Measurements from ENCODE around the gene FOXC2.

DNA sequence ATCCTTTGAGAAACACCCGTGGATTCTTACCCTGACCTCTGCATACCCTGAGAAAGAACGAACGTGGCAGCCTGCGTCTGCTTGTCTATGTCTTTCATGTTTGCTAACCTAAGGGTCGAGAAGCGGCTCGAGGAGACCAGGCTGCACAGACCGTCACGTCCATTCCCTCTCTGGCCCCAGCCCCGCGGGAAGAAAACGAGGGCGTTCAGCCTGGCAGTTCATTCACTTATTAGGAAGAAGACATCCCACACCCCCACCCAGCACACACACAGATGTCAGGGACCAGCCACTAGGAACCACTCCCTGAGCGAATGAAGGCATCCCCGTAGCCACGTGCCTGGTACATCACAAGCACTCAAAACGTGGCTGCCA, 10.9 kb upstream of the FOXC2 start:
- TF ChIP-seq, protein P1, sequence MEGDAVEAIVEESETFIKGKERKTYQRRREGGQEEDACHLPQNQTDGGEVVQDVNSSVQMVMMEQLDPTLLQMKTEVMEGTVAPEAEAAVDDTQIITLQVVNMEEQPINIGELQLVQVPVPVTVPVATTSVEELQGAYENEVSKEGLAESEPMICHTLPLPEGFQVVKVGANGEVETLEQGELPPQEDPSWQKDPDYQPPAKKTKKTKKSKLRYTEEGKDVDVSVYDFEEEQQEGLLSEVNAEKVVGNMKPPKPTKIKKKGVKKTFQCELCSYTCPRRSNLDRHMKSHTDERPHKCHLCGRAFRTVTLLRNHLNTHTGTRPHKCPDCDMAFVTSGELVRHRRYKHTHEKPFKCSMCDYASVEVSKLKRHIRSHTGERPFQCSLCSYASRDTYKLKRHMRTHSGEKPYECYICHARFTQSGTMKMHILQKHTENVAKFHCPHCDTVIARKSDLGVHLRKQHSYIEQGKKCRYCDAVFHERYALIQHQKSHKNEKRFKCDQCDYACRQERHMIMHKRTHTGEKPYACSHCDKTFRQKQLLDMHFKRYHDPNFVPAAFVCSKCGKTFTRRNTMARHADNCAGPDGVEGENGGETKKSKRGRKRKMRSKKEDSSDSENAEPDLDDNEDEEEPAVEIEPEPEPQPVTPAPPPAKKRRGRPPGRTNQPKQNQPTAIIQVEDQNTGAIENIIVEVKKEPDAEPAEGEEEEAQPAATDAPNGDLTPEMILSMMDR (IDR thresholded peaks at IDR 0.05) = no peak
- no peak for TF ChIP-seq POLR2A (IDR thresholded peaks at IDR 0.05)

Measured in body of pancreas (tissue), 4 donors.